ENCODE measurements around the gene DCAF11. TPM values are rescaled to one million over a fixed set of nuclear protein-coding genes. Genes with fewer than 3 reads are reported as not detected.

Gene DCAF11
- total and polyA plus RNA-seq, 2 of the 13 experiments (the other 11 are each of a cell fraction or from before 2014, with no cell fraction given) = 150 to 257 TPM

- TF ChIP-seq ZNF44 (CRISPR knock-in tag; IDR thresholded peaks at IDR 0.05) (peak; percentile 63; the same call in 1 of the 2 replicates), ZNF567 (CRISPR knock-in tag; IDR thresholded peaks at IDR 0.05; ENCODE audit: borderline replicate concordance) (peak; percentile 95), FOXA3 (CRISPR knock-in tag; IDR thresholded peaks at IDR 0.05) (peak; percentile 76), AKAP8 (CRISPR knock-in tag; IDR thresholded peaks at IDR 0.05) (peak; percentile 97), TEF (CRISPR knock-in tag; IDR thresholded peaks at IDR 0.05) (peak; percentile 93), KLF15 (CRISPR knock-in tag; IDR thresholded peaks at IDR 0.05; ENCODE audit: borderline replicate concordance) (peak; percentile 95), ZNF207 (IDR thresholded peaks at IDR 0.05; ENCODE audit: borderline replicate concordance) (no peak), HDAC2 (CRISPR knock-in tag; IDR thresholded peaks at IDR 0.05) (peak; percentile 84), ZNF18 (CRISPR knock-in tag; IDR thresholded peaks at IDR 0.05; ENCODE audit: insufficient replicate concordance) (no peak), TCF7L2 (IDR thresholded peaks at IDR 0.05; ENCODE audit: low read depth, low read length) (no peak), ADNP (CRISPR knock-in tag; IDR thresholded peaks at IDR 0.05) (peak; percentile 57), NFYB (CRISPR knock-in tag; IDR thresholded peaks at IDR 0.05) (peak; percentile 72), ZNF510 (CRISPR knock-in tag; IDR thresholded peaks at IDR 0.05; ENCODE audit: low read depth) (no peak; the same call in 1 of the 2 replicates), SIX1 (CRISPR knock-in tag; IDR thresholded peaks at IDR 0.05; ENCODE audit: borderline replicate concordance) (0 out of 2 replicates have a peak, but pooled peaks have one; percentile 51), SYNCRIP (IDR thresholded peaks at IDR 0.05; ENCODE audit: insufficient read depth, low read depth, low read length) (no peak), ZNF781 (CRISPR knock-in tag; IDR thresholded peaks at IDR 0.05; ENCODE audit: borderline replicate concordance, not compliant biosample characterization) (peak; percentile 98), ARID2 (CRISPR knock-in tag; IDR thresholded peaks at IDR 0.05; ENCODE audit: borderline replicate concordance) (peak; percentile 100), ZNF772 (CRISPR knock-in tag; IDR thresholded peaks at IDR 0.05) (no peak; the same call in none of the 2 replicates), MXD4 (CRISPR knock-in tag; IDR thresholded peaks at IDR 0.05) (peak; percentile 94), ZNF724P (CRISPR knock-in tag; IDR thresholded peaks at IDR 0.05; ENCODE audit: borderline replicate concordance) (peak; percentile 99), ZNF691 (CRISPR knock-in tag; IDR thresholded peaks at IDR 0.05; ENCODE audit: borderline replicate concordance, low read depth) (peak; percentile 95), KLF6 (CRISPR knock-in tag; IDR thresholded peaks at IDR 0.05) (peak; percentile 100), KDM3A (CRISPR knock-in tag; IDR thresholded peaks at IDR 0.05; ENCODE audit: low read depth) (peak; percentile 99), ZNF775 (CRISPR knock-in tag; IDR thresholded peaks at IDR 0.05; ENCODE audit: borderline replicate concordance) (no peak), ZNF326 (CRISPR knock-in tag; IDR thresholded peaks at IDR 0.05; ENCODE audit: borderline replicate concordance) (0 out of 2 replicates have a peak, but pooled peaks have one; percentile 62), ZNF224 (CRISPR knock-in tag; IDR thresholded peaks at IDR 0.05) (no peak), ZMAT3 (CRISPR knock-in tag; conservative IDR thresholded peaks at IDR 0.05) (peak; percentile 98), RELA (CRISPR knock-in tag; IDR thresholded peaks at IDR 0.05) (peak; percentile 92)
Measured at GRCh38 chr14:24093901-24094840, 20.4 kb upstream of the DCAF11 start, which contains the start of gene PCK2 (continued).
